HFF-Myc (cell line): ENCODE data around the gene SMOC1.

Experiments used
- DNase-seq: peaks from one replicate; pipeline ENCODE4 v3.0.0-alpha.2; 2011; ENCODE audit warnings: low read depth; ENCODE audit errors: extremely low read depth
- H3K4me3 ChIP-seq: replicated peaks from 2 replicates; pipeline ENCODE4 v1.5.1; 2011; ENCODE audit warnings: low read depth, mild to moderate bottlenecking, control low read depth, low read length
- TF ChIP-seq, protein P1 (sequence below): IDR thresholded peaks from 2 replicates; pipeline ENCODE4 v1.5.1; 2012; ENCODE audit warnings: mild to moderate bottlenecking, low read depth, low read length, control low read depth; ENCODE audit errors: missing control alignments

The SMOC1 gene, protein sequence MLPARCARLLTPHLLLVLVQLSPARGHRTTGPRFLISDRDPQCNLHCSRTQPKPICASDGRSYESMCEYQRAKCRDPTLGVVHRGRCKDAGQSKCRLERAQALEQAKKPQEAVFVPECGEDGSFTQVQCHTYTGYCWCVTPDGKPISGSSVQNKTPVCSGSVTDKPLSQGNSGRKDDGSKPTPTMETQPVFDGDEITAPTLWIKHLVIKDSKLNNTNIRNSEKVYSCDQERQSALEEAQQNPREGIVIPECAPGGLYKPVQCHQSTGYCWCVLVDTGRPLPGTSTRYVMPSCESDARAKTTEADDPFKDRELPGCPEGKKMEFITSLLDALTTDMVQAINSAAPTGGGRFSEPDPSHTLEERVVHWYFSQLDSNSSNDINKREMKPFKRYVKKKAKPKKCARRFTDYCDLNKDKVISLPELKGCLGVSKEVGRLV

DNA sequence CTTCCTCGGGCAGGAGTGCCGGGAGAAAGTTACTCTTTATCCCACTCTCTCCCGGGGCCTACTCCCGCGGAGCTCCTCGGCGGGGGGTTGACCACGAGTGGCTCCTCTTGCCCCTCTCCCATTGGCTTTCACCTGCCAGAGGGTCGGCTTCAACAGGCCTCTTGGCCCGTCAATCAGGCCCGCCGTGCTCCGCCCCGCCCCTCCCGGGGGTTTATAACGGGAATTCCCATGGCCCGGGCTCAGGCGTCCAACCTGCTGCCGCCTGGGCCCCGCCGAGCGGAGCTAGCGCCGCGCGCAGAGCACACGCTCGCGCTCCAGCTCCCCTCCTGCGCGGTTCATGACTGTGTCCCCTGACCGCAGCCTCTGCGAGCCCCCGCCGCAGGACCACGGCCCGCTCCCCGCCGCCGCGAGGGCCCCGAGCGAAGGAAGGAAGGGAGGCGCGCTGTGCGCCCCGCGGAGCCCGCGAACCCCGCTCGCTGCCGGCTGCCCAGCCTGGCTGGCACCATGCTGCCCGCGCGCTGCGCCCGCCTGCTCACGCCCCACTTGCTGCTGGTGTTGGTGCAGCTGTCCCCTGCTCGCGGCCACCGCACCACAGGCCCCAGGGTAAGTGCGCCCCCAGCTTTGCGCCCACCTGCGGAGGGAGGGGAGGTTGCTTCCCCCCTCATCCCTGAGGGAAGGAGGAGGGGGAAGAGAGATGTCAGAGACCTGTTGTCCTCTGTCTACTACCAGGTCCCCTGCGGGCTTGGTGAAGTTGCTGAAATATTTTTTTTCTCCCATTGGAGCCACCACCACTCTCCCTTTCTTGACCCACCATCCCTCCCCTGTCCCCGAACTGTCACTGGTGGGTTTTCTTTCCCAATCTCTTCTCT is at the start of gene SMOC1:
TSS of gene SMOC1 (plus strand) at position 242 of the 869 bp plus-strand sequence. CDS start at position 505, 263 bp downstream.
- no peak for DNase-seq
- TF ChIP-seq, protein P1, sequence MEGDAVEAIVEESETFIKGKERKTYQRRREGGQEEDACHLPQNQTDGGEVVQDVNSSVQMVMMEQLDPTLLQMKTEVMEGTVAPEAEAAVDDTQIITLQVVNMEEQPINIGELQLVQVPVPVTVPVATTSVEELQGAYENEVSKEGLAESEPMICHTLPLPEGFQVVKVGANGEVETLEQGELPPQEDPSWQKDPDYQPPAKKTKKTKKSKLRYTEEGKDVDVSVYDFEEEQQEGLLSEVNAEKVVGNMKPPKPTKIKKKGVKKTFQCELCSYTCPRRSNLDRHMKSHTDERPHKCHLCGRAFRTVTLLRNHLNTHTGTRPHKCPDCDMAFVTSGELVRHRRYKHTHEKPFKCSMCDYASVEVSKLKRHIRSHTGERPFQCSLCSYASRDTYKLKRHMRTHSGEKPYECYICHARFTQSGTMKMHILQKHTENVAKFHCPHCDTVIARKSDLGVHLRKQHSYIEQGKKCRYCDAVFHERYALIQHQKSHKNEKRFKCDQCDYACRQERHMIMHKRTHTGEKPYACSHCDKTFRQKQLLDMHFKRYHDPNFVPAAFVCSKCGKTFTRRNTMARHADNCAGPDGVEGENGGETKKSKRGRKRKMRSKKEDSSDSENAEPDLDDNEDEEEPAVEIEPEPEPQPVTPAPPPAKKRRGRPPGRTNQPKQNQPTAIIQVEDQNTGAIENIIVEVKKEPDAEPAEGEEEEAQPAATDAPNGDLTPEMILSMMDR, result no peak
- no peak within 1 kb of the TSS for H3K4me3 ChIP-seq

DNA sequence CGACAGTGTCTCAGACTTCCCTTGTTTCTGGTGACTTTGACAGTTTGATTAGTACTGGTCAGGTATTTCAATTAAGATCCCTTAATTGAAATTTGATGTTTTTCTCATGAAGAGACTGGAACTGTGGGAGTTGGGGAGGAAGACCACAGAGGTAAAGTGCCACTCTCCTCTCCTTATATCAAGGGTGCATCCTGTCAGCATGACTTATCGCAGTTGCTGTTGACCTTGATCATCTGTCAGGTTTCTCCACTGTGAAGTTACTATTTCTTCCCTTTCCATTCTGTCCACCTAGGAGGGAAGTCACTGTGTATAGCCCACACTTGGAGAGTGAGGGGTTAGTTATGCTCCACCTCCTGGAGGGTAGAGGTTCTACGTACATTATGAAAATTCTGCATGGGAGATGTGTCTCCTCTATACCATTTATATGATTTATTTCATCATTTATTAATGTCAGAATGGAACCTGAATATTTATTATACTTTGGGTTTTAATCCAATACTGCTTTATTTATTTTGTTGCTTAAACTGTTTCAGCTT is 40.3 kb upstream of the SMOC1 start:
- no peak for DNase-seq
- TF ChIP-seq, protein P1, result no peak
- H3K4me3 ChIP-seq, result no peak overlapping the region

DNA sequence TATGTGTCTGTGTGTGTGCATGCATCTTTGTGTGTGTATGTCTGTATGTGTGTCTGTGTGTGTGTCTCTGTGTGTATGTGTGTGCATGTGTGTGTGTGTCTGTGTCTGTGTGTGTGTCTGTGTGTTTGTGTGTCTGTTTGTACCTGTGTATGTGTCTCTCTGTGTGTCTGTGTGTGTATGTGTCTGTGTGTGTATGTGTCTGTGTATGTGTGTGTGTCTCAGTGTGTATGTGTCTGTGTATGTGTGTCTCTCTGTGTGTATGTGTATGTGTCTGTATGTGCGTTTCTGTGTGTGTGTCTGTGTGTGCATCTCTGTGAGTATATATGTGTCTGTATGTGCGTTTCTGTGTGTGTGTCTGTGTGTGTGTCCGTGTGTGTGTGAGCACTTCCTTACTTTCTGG is 39.6 kb upstream of the SMOC1 start:
- no peak overlapping the region for H3K4me3 ChIP-seq
- DNase-seq, result no peak
- TF ChIP-seq, protein P1, result no peak

DNA sequence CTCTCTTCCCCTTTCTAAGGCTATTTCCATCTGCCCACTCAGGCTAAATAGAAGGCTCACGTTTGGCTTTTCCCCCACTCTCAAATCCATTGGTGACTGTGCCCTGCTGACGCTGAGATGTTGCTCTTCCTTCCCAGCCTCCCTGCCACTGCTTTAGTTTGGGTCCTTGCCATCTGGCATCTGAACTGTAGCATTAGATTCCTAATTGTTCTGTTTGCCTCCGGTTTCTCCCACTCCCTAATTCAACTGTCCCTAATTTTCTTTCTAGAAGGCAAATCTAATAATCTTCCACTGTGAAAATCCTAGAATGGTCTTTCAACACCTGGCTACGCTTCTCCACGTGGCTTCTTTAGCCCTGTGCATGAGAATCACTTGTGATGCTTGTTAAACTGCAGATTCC is 37.6 kb upstream of the SMOC1 start:
- TF ChIP-seq, protein P1, result no peak
- H3K4me3 ChIP-seq, result no peak overlapping the region
- no peak for DNase-seq

DNA sequence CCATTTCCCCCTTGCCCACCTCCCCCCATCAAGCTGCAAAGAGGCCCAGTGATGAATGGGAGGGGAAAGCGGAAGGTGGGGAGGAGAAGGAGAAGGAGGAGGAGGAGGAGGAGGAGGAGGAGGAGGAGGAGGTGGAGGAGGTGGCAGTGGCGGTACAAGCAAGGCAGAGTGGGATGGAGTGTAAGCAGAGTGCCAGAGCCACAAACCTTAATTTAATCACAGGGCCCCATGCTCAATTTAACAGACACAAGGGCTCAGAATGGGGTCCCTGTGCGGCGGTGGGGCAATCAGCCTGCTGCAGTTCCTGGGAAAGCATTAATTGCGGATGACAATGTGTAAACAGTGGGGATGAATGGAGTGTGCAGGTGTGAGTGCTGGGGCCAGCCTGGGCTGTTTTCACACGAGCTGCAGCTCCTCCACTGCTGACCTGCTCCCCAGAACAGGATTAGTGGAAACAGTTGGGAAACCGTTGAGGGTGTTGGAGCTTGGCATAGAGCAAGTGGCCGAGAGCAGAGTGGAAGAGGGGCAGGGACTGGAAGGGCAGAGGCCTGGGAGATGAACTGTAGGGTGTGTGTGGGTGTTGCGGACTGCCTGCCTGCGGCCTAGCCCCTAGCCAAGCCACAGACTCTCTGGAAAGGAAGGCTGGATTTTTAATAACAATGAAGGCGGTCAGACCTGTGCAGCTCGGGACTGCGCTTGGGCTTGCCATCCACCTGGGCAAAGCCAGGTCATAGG is 36.4 kb upstream of the SMOC1 start:
- TF ChIP-seq, protein P1, result no peak
- no peak for DNase-seq
- H3K4me3 ChIP-seq, result no peak overlapping the region

DNA sequence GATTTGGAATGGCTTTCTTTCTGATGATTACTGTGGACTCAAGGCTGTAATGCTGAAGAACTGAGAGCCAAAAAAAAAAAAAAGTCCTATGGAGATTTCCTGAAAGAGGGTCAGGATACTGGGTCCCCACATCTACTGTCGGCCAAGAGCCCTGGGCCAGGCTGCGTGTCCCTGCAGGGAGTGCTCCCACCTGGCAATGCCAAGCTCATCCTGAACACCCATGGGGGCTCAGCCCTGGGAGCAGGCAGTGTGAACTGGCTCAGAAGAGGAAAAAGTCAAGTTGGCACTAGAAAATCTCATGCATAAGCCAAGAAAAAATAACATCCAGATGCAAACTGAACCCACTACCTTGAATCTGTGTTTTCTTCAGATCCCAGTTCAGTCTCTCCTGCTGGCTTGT is 35.0 kb upstream of the SMOC1 start:
- TF ChIP-seq, protein P1, result no peak
- no peak overlapping the region for H3K4me3 ChIP-seq

More for the DNA sequence above, 35.0 kb upstream of the SMOC1 start:
- DNase-seq, result no peak
